GM18526 (cell line): ENCODE data around the gene MAT1A.

Experiments used
- POLR2A ChIP-seq: IDR thresholded peaks from 3 replicates; pipeline ENCODE4 v1.6.1; 2011; ENCODE audit not compliant: insufficient read length; ENCODE audit errors: extremely low read depth

The MAT1A gene

GRCh38 chr10:80273523-80274170 is 15.8 kb downstream of the MAT1A start:
- TF ChIP-seq POLR2A, result no peak

GRCh38 chr10:80272793-80273522 is 16.5 kb downstream of the MAT1A start:
- no peak for TF ChIP-seq POLR2A

- TF ChIP-seq POLR2A, result no peak
Observed at GRCh38 chr10:80271416-80271815, 18.0 kb downstream of the MAT1A start.

GRCh38 chr10:80270887-80271286 is 18.6 kb downstream of the MAT1A start:
- TF ChIP-seq POLR2A, result no peak

- no peak for TF ChIP-seq POLR2A
Observed at GRCh38 chr10:80268938-80269588, 20.4 kb downstream of the MAT1A start.

- no peak for TF ChIP-seq POLR2A
Observed at GRCh38 chr10:80268266-80268665, 21.2 kb downstream of the MAT1A start.

- no peak for TF ChIP-seq POLR2A
Observed at GRCh38 chr10:80266513-80266863, 23.0 kb downstream of the MAT1A start.

GRCh38 chr10:80265740-80266512 is 23.5 kb downstream of the MAT1A start:
- TF ChIP-seq POLR2A, result no peak

- TF ChIP-seq POLR2A, result no peak
Observed at GRCh38 chr10:80264081-80265056, 25.1 kb downstream of the MAT1A start.

GRCh38 chr10:80261316-80262030 is 28.0 kb downstream of the MAT1A start:
- no peak for TF ChIP-seq POLR2A

- no peak for TF ChIP-seq POLR2A
Observed at GRCh38 chr10:80260295-80261243, 28.9 kb downstream of the MAT1A start.

GRCh38 chr10:80259405-80259871 is 30.0 kb downstream of the MAT1A start:
- no peak for TF ChIP-seq POLR2A
